HG02588 (cell line): ENCODE measurements around the gene POLE2.
A peak's percentile ranks its signal among the peaks of the same experiment; 100 is the strongest.
"Not testable (repeated sequence)": the region's sequence is repeated elsewhere in the genome, so short reads cannot be mapped to it uniquely, and the experiment has no call there.

Experiments used
- ATAC-seq: cut with Tn5 transposase; IDR thresholded peaks from one replicate; pipeline ENCODE4 v1.9.1; 2021; ENCODE audit warnings: mild to moderate bottlenecking, moderate library complexity; ENCODE audit not compliant: unreplicated experiment

Gene POLE2

GRCh38 chr14:49659526-49660455 is 28.2 kb downstream of the POLE2 start:
- no peak for ATAC-seq

GRCh38 chr14:49657500-49657899 is 30.5 kb downstream of the POLE2 start:
- ATAC-seq, result not testable (repeated sequence)

GRCh38 chr14:49654511-49654910 is 33.5 kb downstream of the POLE2 start:
- no peak for ATAC-seq

GRCh38 chr14:49653508-49653907 is 34.5 kb downstream of the POLE2 start:
- ATAC-seq, result no peak

- no peak for ATAC-seq
These were observed 45.9 kb downstream of the POLE2 start for GRCh38 chr14:49642163-49642562.

GRCh38 chr14:49641697-49642129 is 46.3 kb downstream of the POLE2 start:
- ATAC-seq, result no peak

- no peak for ATAC-seq
These were observed 47.2 kb downstream of the POLE2 start for GRCh38 chr14:49640540-49641417.

GRCh38 chr14:49637534-49638078 is 50.4 kb downstream of the POLE2 start:
- ATAC-seq, result no peak

- ATAC-seq, result no peak
These were observed 51.1 kb downstream of the POLE2 start for GRCh38 chr14:49636866-49637265.

- ATAC-seq, result peak; percentile 26
These were observed 53.3 kb downstream of the POLE2 start, which contains the start of gene DNAAF2 for GRCh38 chr14:49634547-49635334. Gene DNAAF2 (minus strand): TSS chr14:49635244. CDS start chr14:49635149, 95 bp downstream.

GRCh38 chr14:49633640-49634546 is 54.1 kb downstream of the POLE2 start:
- peak; percentile 77 for ATAC-seq

GRCh38 chr14:49623941-49624839 is 63.8 kb downstream of the POLE2 start:
- no peak for ATAC-seq

GRCh38 chr14:49623387-49623786 is 64.6 kb downstream of the POLE2 start:
- ATAC-seq, result no peak

GRCh38 chr14:49622022-49622607 is 65.9 kb downstream of the POLE2 start:
- ATAC-seq, result no peak

- ATAC-seq, result peak; percentile 26
These were observed 66.7 kb downstream of the POLE2 start for GRCh38 chr14:49621114-49621881.

GRCh38 chr14:49620182-49621113 is 67.6 kb downstream of the POLE2 start, which contains the start of the genes MGAT2 and RPL36AL:
Gene MGAT2 (plus strand): TSS chr14:49620799. CDS start chr14:49621269, 470 bp downstream.
Gene RPL36AL (minus strand): TSS chr14:49620626. CDS start chr14:49619104, 1,522 bp downstream.
- ATAC-seq, result peak; percentile 90
